Subcutaneous adipose tissue (tissue), 4 donors: Measurements from ENCODE around the gene LSS. TPM values are rescaled to one million over a fixed set of nuclear protein-coding genes. Genes with fewer than 3 reads are reported as not detected.

Experiments
- CTCF ChIP-seq: fragments of 450-650 bp; IDR thresholded peaks from one replicate; pipeline ENCODE4 v1.5.1; 2016; ENCODE audit warnings: low read depth, mild to moderate bottlenecking, control low read depth, antibody characterized with exemption, moderate library complexity
- total RNA-seq, 4 donors: library from RNA; depleted of rRNA; stranded (reverse); fragments of >200 nt; gene quantifications; one replicate each; pipeline ENCODE4 v1.1.0, GENCODE V29; 2016

Gene LSS
- total RNA-seq, 4 donors from 2014 or later, result 46.5 to 194 (median 141) TPM

DNA sequence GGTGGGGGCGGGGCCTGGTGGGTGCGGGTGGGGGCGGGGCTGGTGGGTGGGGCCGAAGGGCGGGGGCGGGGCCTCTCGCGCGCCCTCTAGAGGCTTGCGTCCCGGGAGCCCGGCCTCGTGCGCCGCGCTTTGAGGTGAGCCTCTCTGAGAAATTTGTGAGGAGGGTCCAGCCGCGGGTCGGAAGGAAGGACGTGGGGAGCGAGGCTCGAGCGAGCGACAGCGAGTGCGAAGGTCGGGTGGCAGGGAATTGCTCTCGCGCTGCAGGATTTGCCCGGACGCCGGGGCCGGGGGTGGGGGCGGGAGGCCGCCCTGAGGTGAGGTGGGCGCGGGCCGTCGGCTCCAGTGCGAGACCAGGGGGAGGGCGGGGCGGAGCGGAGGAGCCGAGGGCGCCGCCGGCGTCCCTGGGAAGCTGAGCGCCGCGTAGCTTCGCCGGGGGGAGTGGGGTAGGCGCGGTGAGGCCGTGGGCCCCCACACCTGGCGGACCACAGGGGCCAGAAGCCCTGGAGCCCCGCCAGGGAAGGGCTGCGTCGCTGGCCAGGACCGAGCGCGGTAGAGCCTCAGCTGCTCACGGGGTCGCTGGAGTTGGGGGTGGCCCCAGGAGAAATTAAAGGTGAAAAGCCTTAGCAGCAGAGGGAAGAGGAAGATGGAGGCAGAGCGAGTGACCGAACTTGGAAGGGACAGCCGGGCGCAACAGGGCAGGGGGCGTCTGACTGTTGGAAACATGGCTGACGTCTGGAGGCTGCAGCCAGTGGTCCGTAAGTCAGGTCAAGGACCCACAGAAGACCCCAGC lies 754 bp upstream of the LSS start:
- no peak for TF ChIP-seq CTCF

DNA sequence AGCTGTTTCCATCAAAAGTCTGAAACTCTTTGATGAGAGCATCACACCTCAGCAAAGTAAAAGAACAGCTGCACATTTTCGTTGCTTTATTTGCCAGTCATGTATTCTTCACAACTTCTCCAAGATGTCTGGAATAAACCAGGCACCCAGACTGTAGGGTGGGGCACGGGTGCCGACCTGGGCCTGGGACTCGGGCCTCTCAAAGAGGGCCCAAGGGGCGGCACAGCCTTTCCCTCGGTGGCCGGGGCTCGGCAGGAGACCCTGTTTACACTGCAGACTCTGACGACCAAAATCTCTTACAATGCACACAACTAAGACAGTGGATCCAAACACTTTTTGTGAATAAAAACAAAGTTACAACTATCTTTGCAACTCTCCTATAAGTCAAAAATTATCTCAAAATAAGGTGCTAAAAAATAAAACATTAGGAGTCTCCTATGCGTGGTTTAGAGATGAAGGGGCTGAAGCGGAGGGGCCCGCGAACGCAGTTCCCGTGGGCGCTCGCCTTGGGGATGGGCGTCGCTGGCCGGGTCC lies 696 bp downstream of the LSS start:
- no peak for TF ChIP-seq CTCF

DNA sequence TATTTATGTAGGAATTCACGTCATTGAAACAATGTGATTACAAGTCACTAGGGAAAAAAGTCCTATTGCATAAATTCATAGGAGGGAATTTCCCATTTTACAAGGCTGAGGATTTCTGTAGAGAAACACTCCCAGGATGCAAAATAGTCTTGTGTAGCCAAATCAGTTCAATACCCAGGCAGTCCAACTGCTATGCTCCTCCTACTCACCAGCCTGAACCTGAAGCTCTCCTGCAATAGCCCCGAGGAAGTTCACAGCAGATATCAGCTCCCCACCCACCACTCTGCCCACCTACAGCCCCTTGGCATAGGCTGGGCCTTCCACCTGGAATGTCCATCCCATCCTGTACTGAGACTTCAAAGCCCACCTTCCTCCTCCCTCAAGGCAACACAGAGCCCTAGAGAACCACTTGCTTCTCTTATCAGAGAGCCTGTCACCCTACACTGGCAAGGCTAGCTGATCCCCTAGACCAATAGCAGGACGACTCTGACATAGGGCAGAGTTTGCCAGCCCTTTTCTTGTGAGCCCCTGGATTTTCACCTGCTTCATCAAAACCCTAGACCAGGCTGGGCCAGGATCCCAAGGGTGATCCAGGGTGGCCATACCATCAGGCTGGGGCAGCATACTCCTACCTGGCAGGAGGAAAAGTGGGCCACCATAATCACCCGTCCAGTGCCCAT lies 1.5 kb downstream of the LSS start:
- TF ChIP-seq CTCF, result no peak

- TF ChIP-seq CTCF, result no peak
These were observed 2.4 kb downstream of the LSS start for GRCh38 chr21:46226146-46226545.

DNA sequence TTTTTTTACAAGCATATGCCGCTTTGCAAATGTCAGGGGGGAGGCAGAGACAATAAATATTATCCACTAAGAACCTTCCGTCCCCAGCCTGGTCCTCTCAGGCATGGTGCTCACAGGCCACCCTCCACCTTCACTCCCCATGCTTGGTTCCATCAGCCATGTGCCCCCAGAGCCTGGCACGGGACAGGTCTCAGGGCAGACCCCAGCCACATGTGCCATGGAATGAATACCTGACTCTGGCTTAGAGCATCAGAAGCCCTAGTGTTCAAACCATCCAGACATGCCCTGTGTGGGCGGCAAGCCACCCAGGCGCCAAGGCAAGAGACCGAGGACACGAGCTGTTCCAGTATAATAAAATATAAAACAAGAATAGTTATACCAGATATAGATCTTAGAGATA lies 5.4 kb downstream of the LSS start:
- TF ChIP-seq CTCF, result no peak

DNA sequence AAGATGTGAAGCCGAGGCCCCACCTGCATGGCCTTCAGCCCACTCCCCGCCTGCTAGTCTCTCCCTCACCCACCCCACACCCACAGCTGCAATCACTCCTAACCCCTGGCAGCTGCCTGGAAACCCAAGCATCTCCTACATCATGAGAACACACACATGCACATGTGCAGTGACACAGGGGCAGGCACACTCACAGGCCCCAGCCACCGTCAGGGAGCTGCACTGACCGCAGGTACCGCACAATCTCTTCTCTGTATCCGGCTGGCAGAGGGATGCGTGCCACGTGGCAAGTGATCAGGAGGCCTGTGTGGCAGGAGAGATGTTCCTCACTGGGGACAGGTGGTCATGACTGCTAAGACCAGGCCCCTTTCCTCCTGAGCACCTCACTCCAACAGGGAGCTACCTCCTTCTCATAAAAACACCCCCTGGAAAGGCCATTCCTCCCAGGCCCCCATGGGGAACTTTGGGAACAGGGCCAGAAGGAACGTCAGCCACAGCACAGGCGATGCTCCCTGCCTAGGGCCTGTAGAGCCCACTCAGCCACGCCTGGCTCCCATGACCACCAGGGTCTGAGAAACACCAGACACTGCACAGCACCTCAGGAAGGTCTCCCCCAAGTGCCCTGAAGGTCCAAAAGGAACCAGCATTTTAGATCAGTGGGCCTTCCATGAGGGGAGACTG lies 6.0 kb downstream of the LSS start:
- no peak for TF ChIP-seq CTCF
